SK-N-SH (cell line): ENCODE results near the gene HEPHL1. TPM values are rescaled to one million over a fixed set of nuclear protein-coding genes. Genes with fewer than 3 reads are reported as not detected.
A peak's percentile ranks its signal among the peaks of the same experiment; 100 is the strongest.

Experiments
- CTCF ChIA-PET: fragments of 300-600, 350-600 bp; formaldehyde crosslinking; extraction: SDS; loops from one replicate; lab custom pipeline; 2021; lab: Yijun Ruan, JAX
- POLR2A ChIA-PET: fragments of 350-600 bp; sonication (Branson Sonifier 250); formaldehyde crosslinking; extraction: SDS; loops from one replicate; lab custom pipeline; 2020; ENCODE audit warnings: antibody characterized with exemption, inconsistent platforms; lab: Yijun Ruan, JAX
- DNase-seq: peaks from one replicate; pipeline ENCODE4 v3.0.0; 2012
- H2AFZ ChIP-seq: fragments of 200-600 bp; sonication (generic); 2 replicates; pipeline ENCODE4 v1.8.1; 2016; ENCODE audit warnings: antibody characterized with exemption, mild to moderate bottlenecking, low read depth
- H3F3A ChIP-seq: fragments of 200-600 bp; sonication (generic); replicated peaks from 2 replicates; pipeline ENCODE3; 2016; ENCODE audit warnings: antibody characterized with exemption, mild to moderate bottlenecking; ENCODE audit not compliant: insufficient read depth
- H3K27ac ChIP-seq, 2 experiments: fragments of 200-500 bp in 1 of 2; fragments of 200-600 bp in 1 of 2; sonication (Bioruptor generic) in 1 of 2; sonication (generic), shearing (Covaris generic) in 1 of 2; 2 replicates each; pipeline versions ENCODE4 v1.5.1 to v1.6.1; 2014 to 2016; ENCODE audit warnings: low read depth in 2 of 2, inconsistent platforms in 1 of 2, low read length in 1 of 2, mild to moderate bottlenecking in 1 of 2, mixed read lengths in 1 of 2
- H3K27me3 ChIP-seq: fragments of 200-600 bp; sonication (generic), shearing (Covaris generic); 2 replicates; pipeline ENCODE4 v1.6.1; 2016; ENCODE audit warnings: mixed run types; ENCODE audit not compliant: insufficient read depth
- H3K36me3 ChIP-seq, 2 experiments: fragments of 200-500 bp in 1 of 2; fragments of 200-600 bp in 1 of 2; sonication (Bioruptor generic) in 1 of 2; sonication (generic) in 1 of 2; replicated peaks in 1 of 2; 2 replicates each; pipeline versions ENCODE3 to v1.5.1; 2014 to 2016; ENCODE audit warnings: low read length in 1 of 2, mild to moderate bottlenecking in 1 of 2; ENCODE audit not compliant: insufficient read depth in 2 of 2, control insufficient read depth in 1 of 2
- H3K4me1 ChIP-seq, 2 experiments: fragments of 200-500 bp in 1 of 2; fragments of 200-600 bp in 1 of 2; sonication (Bioruptor generic) in 1 of 2; sonication (generic), shearing (Covaris generic) in 1 of 2; 2 replicates each; pipeline versions ENCODE4 v1.5.1 to v1.6.1; 2014 to 2016; ENCODE audit warnings: low read depth in 1 of 2, low read length in 1 of 2, mixed run types in 1 of 2; ENCODE audit not compliant: insufficient read depth in 2 of 2, control insufficient read depth in 1 of 2
- H3K4me2 ChIP-seq: fragments of 200-600 bp; sonication (generic), shearing (Covaris generic); 2 replicates; pipeline ENCODE4 v1.6.1; 2017; ENCODE audit warnings: mixed run types
- H3K4me3 ChIP-seq, 2 experiments: fragments of 200-500 bp in 1 of 2; fragments of 200-600 bp in 1 of 2; sonication (Bioruptor generic) in 1 of 2; sonication (generic), shearing (Covaris generic) in 1 of 2; 2 replicates each; pipeline versions ENCODE4 v1.5.1 to v1.8.1; 2014 to 2016; ENCODE audit warnings: low read depth in 2 of 2, inconsistent platforms in 1 of 2, low read length in 1 of 2, mild to moderate bottlenecking in 1 of 2, mixed read lengths in 1 of 2, moderate library complexity in 1 of 2
- H3K79me2 ChIP-seq: fragments of 200-600 bp; sonication (generic); 2 replicates; pipeline ENCODE4 v1.8.1; 2017; ENCODE audit warnings: mild to moderate bottlenecking; ENCODE audit not compliant: insufficient read depth
- H3K9ac ChIP-seq: fragments of 200-600 bp; sonication (generic); 2 replicates; pipeline ENCODE4 v1.6.1; 2017; ENCODE audit warnings: mixed run types
- H3K9me2 ChIP-seq: fragments of 200-600 bp; sonication (generic); 2 replicates; pipeline ENCODE4 v1.6.1; 2017; ENCODE audit warnings: mixed run types
- H3K9me3 ChIP-seq: fragments of 200-600 bp; sonication (generic); 2 replicates; pipeline ENCODE4 v1.6.1; 2017; ENCODE audit warnings: mixed run types, mild to moderate bottlenecking, moderate library complexity
- H4K20me1 ChIP-seq: fragments of 200-600 bp; sonication (generic); 2 replicates; pipeline ENCODE4 v1.6.1; 2017; ENCODE audit warnings: mild to moderate bottlenecking, mixed run types; ENCODE audit not compliant: insufficient read depth
- CHD2 ChIP-seq: fragments of 150-350 bp; IDR thresholded peaks from 2 replicates; pipeline ENCODE4 v1.6.1; 2018; ENCODE audit warnings: low read length; ENCODE audit not compliant: partially characterized antibody
- ELF1 ChIP-seq: IDR thresholded peaks from 2 replicates; pipeline ENCODE4 v1.4.0; 2012
- EP300 ChIP-seq, 2 experiments: IDR thresholded peaks; 2 replicates each; pipeline versions ENCODE4 v1.4.0 to v1.6.1; 2012; ENCODE audit warnings: borderline replicate concordance in 1 of 2, low read depth in 1 of 2, low read length in 1 of 2
- FOXJ3 ChIP-seq: sonication (generic); formaldehyde crosslinking; IDR thresholded peaks from 2 replicates; pipeline ENCODE4 v1.5.1; 2020; ENCODE audit warnings: mild to moderate bottlenecking, missing genetic modification reagents
- FOXM1 ChIP-seq: IDR thresholded peaks from 2 replicates; pipeline ENCODE4 v1.4.0; 2012; ENCODE audit warnings: low read depth, mild to moderate bottlenecking
- MXI1 ChIP-seq: IDR thresholded peaks from 2 replicates; pipeline ENCODE4 v1.6.1; 2012; ENCODE audit warnings: mild to moderate bottlenecking, low read depth, low read length, improper control_type of control experiment
- RAD21 ChIP-seq: IDR thresholded peaks from 2 replicates; pipeline ENCODE4 v1.6.1; 2012; ENCODE audit warnings: mild to moderate bottlenecking, low read length
- RXRA ChIP-seq: IDR thresholded peaks from 2 replicates; pipeline ENCODE4 v1.4.0; 2012; ENCODE audit warnings: low read depth, mild to moderate bottlenecking, borderline replicate concordance
- SMC3 ChIP-seq: IDR thresholded peaks from 2 replicates; pipeline ENCODE4 v1.6.1; 2012; ENCODE audit warnings: low read depth, low read length, improper control_type of control experiment
- TAF1 ChIP-seq: IDR thresholded peaks from 2 replicates; pipeline ENCODE4 v1.6.1; 2012; ENCODE audit warnings: low read depth, mild to moderate bottlenecking, low read length, moderate library complexity, borderline replicate concordance
- TCF12 ChIP-seq: IDR thresholded peaks from 2 replicates; pipeline ENCODE4 v1.4.0; 2012
- TEAD4 ChIP-seq: IDR thresholded peaks from 2 replicates; pipeline ENCODE4 v1.4.0; 2012; ENCODE audit warnings: mild to moderate bottlenecking, borderline replicate concordance; ENCODE audit not compliant: insufficient read depth
- WGBS: methylation state at CpG from one replicate; pipeline ENCODE4 v1.1.6; 2017; ENCODE audit warnings: low lambda C conversion rate; 5-methylcytosine and 5-hydroxymethylcytosine counted together
- polyA plus RNA-seq, 3 experiments: library from polyadenylated mRNA; depleted of rRNA; stranded (reverse); fragments of >200 nt; gene quantifications; 2 replicates each; pipeline ENCODE4 v1.2.3, GENCODE V29; 2012
- TF ChIP-seq, protein P1 (sequence below): IDR thresholded peaks from 2 replicates; pipeline ENCODE4; 2012
- TF ChIP-seq, protein P2 (sequence below): fragments of 150-350 bp; IDR thresholded peaks from 2 replicates; pipeline ENCODE4 v1.6.1; 2017; ENCODE audit warnings: antibody characterized with exemption, low read length, low read depth, borderline replicate concordance
- TF ChIP-seq, protein P3 (sequence below): IDR thresholded peaks from 2 replicates; pipeline ENCODE4 v1.4.0; 2012; ENCODE audit warnings: low read depth, borderline replicate concordance

The HEPHL1 gene
- polyA plus RNA-seq, 1 of the 3 experiments (the other 2 are of a cell fraction): not detected

DNA sequence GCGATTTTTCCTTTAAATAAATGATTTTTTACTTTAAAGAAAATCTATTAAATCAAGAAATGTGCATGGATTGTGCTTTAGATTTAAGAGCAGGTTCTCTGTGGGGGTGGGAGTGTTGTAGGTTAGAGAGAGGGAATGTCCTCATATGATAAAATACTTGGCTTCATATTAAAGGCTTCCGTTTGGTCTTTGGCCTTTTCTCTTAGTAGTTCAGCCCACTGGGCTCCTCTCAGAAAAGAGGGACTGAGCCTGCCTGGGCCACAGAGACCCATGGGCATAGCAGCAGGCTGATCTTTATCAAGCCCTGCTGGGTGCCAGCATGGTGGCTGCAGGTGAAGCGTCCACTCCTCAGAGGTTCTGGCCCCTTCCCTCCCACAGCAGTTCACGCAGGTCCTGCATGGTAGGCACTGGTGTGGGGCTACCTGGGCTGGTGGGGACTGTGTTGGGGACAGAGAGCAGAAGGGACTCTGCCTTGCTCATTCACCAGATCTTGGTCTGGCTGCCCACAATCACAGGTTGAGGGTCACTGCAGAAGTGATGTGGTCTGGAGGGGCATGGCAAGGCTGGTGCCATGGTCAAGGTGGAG lies 111.8 kb downstream of the HEPHL1 start:
- H4K20me1 ChIP-seq: peaks cover 24% of the 10 kb centered on the region; the same call in 1 of the 2 replicates
- H3K9me2 ChIP-seq: no peaks in the 10 kb centered on the region
- no peaks in the 10 kb centered on the region for H3K27me3 ChIP-seq
- H3K27ac ChIP-seq: peak overlapping the region in 1 of 2 experiments; percentile 89; a peak in 2 of 4 replicates
- no peak for DNase-seq
- ChIA-PET POLR2A (no interaction called here), CTCF (no interaction called here)
- H2AFZ ChIP-seq: no peak overlapping the region
- no peaks in the 10 kb centered on the region for H3K9me3 ChIP-seq
- no peak overlapping the region for H3K4me2 ChIP-seq
- no peak overlapping the region; the same call in 1 of the 2 replicates for H3K9ac ChIP-seq
- H3K4me1 ChIP-seq: peaks cover 44 to 51% of the 10 kb centered on the region in 2 experiments
- no peak overlapping the region for H3K4me3 ChIP-seq
- 76% methylated on average over 3 of the region's 4 CpGs for WGBS
- H3F3A ChIP-seq: peaks cover 33% of the 10 kb centered on the region
- peaks cover 70% of the 10 kb centered on the region for H3K79me2 ChIP-seq
- TF ChIP-seq, protein P1, sequence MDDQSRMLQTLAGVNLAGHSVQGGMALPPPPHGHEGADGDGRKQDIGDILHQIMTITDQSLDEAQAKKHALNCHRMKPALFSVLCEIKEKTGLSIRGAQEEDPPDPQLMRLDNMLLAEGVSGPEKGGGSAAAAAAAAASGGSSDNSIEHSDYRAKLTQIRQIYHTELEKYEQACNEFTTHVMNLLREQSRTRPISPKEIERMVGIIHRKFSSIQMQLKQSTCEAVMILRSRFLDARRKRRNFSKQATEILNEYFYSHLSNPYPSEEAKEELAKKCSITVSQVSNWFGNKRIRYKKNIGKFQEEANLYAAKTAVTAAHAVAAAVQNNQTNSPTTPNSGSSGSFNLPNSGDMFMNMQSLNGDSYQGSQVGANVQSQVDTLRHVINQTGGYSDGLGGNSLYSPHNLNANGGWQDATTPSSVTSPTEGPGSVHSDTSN: no peak
- TF ChIP-seq ELF1 (no peak), MXI1 (no peak), TEAD4 (no peak), RXRA (no peak), RAD21 (no peak), TAF1 (no peak), EP300 (IDR thresholded peaks at IDR 0.05; ENCODE audit: borderline replicate concordance in 1 of 2, low read depth in 1 of 2, low read length in 1 of 2) (no peak), TCF12 (no peak), FOXM1 (no peak), SMC3 (no peak), CHD2 (no peak), FOXJ3 (CRISPR knock-in tag) (no peak)
- TF ChIP-seq, protein P2, sequence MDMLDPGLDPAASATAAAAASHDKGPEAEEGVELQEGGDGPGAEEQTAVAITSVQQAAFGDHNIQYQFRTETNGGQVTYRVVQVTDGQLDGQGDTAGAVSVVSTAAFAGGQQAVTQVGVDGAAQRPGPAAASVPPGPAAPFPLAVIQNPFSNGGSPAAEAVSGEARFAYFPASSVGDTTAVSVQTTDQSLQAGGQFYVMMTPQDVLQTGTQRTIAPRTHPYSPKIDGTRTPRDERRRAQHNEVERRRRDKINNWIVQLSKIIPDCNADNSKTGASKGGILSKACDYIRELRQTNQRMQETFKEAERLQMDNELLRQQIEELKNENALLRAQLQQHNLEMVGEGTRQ: no peak
- TF ChIP-seq, protein P3, sequence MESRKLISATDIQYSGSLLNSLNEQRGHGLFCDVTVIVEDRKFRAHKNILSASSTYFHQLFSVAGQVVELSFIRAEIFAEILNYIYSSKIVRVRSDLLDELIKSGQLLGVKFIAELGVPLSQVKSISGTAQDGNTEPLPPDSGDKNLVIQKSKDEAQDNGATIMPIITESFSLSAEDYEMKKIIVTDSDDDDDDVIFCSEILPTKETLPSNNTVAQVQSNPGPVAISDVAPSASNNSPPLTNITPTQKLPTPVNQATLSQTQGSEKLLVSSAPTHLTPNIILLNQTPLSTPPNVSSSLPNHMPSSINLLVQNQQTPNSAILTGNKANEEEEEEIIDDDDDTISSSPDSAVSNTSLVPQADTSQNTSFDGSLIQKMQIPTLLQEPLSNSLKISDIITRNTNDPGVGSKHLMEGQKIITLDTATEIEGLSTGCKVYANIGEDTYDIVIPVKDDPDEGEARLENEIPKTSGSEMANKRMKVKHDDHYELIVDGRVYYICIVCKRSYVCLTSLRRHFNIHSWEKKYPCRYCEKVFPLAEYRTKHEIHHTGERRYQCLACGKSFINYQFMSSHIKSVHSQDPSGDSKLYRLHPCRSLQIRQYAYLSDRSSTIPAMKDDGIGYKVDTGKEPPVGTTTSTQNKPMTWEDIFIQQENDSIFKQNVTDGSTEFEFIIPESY: no peak
- H3K36me3 ChIP-seq: no peaks in the 10 kb centered on the region
